ENCODE results near the gene ZNF771.
"Not testable (repeated sequence)": the region's sequence is repeated elsewhere in the genome, so short reads cannot be mapped to it uniquely, and the experiment has no call there.

The ZNF771 gene

DNA sequence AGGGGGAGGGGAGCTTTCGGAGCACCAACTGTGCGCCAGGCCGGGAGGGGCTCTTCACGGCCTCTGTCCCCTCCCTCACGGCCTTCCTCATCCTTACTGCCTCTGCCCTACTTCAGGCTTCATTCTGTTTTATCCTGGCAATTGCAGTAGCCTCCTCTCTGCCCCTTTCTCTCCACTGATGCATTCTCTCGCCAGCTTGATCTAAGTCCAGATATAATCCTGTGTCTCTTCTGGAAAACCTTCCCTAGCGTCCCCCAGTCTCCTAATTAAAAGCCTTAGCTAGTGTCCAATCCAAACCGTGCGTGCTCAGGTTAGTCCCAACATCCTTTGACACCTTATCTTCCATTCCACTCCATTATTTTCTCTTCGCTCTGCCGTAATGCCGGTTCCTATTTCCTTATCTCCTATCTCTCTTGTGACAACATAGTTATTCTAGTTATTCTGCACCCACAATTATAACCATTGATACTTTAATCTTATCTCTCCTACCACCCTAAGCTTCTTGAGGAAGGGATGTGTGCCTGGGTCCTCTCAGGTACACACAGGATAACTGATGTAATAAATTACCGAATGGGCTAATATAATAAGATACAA, 11.3 kb upstream of the ZNF771 start:
- Histone ChIP-seq H3K27ac (peak overlapping the region in 17 of 21 experiments; percentile 25 to 93 (median 80)), H3K4me3 (peak overlapping the region; percentile 55 to 87 (median 77))

DNA sequence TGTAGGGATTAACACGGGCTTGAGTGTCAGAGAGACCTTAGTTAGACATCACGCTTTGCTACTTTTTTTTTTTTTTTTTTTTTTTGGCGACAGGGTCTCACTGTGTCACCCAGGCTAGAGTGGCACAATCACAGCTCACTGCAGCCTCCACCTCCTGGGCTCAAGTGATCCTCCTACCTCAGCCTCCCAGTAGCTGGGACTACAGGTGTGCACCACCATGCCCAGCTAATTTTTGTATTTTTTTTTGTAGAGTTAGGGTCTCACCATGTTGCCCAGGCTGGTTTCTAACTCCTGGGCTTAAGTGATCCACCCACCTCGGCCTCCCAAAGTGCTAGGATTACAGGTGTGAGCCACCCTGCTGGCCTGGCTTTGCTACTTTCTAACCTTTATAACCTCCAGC, 10.8 kb upstream of the ZNF771 start:
- not testable (repeated sequence) for H3K4me3 ChIP-seq
- H3K27ac ChIP-seq: peak overlapping the region in 1 of 21 experiments; percentile 75

DNA sequence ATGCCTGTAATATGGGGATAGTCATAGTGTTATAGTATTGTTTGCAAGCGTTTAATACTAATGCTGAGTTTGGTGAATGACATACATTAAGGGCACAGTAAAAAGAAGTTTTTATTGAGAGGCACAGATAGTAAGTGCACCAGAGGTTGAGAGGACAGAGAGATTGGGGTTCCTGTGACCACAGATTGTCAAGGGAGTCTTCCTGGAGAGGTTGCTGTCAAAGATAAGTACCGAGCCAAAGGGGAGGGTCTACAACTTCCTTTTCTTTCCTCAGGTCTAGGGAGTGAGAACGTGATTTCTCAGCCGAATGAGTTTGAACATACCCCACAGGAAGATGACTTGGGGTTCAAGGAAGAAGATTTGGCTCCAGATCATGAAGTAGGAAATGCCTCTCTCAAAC, 10.3 kb upstream of the ZNF771 start:
- Histone ChIP-seq H3K27ac (no peak overlapping the region), H3K4me3 (no peak overlapping the region)

DNA sequence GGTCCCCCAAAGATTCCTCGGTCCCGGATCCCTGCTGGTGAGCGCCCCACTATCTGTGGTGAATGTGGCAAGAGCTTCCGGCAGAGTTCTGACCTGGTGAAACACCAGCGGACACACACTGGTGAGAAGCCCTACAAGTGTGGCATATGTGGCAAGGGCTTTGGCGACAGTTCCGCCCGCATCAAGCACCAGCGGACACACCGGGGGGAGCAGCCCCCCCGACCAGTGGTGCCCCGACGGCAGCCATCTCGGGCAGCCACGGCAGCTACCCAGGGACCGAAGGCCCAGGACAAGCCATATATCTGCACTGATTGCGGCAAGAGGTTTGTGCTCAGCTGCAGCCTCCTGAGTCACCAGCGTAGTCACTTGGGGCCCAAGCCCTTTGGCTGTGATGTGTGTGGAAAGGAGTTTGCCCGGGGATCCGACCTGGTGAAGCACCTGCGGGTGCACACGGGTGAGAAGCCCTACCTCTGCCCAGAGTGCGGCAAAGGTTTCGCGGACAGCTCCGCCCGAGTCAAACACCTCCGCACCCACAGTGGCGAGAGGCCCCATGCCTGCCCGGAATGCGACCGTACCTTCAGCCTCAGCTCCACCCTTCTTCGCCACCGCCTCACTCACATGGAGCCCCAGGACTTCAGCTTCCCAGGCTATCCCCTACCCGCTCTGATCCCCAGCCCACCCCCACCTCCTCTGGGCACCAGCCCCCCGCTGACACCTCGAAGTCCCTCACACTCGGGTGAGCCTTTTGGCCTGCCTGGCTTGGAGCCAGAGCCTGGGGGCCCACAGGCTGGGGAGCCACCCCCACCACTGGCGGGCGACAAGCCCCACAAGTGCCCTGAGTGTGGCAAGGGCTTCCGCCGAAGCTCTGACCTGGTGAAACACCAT, 9.4 kb upstream of the ZNF771 start:
- H3K27ac ChIP-seq: no peak overlapping the region
- H3K4me3 ChIP-seq: no peak overlapping the region

DNA sequence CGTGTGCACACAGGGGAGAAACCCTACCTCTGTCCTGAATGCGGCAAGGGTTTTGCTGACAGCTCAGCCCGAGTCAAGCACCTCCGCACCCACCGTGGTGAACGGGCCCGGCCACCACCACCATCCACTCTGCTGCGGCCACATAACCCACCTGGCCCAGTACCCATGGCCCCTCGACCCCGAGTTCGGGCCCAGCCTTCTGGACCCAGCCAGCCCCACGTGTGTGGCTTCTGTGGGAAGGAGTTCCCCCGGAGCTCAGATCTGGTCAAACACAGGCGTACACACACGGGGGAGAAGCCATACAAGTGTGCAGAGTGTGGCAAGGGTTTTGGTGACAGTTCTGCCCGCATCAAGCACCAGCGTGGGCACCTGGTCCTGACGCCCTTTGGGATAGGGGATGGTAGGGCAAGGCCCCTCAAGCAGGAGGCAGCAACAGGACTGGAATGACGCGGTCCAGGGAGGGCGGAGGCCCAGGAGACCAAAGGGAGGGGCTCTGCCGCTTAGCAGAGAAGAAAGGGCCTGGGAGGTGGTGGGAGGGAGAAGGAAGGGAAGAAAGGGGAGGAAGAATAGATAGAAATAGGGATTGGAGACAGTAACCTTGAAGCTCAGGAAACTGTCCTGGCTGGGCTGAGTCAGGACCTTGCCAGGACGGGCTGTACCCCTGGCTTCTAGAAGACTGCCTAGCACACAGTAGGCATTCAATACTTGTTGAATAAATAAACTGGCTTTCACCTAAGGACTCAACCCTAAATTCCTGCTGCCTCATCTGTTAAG, 8.6 kb upstream of the ZNF771 start:
- Histone ChIP-seq H3K27ac (peak overlapping the region in 7 of 21 experiments; percentile 19 to 94 (median 83)), H3K4me3 (no peak overlapping the region)

DNA sequence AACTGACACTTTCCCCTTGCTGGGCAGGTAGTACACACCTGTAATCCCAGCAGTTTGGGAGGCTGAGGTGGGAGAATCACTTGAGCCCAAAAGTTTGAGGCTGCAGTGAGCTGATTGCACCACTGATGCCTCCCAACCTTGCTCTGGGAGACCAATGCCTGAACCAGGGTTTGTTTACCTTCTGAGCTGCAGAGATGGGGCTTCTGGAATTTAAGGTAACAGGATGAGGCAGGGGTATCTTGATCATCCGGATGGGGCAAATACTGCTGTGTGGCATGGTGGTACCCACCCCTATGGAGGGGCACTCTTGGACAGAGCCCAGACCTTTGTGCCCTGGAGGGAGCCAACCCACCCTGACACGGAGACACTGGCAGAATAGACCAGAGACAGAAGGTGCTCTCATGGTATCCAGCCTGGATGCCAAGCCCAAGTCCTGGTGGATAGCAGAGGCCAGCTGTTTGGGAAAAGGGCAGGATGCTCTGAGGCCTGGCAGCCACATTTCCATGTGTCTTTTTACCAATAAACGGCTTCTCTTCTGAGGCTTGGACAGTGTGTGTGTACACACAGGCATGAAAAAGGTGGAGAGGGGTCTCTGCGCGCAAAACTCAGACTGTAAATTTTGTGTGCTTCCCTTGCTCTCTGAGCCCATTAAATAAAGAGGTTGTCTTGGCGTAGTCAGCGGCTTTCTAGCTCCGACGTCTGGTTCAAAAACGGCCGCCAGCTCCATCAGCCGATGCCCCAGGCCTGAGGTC, 7.8 kb upstream of the ZNF771 start:
- peak overlapping the region in 20 of 21 experiments; percentile 67 to 94 (median 84) for H3K27ac ChIP-seq
- peak overlapping the region; percentile 45 to 71 (median 63) for H3K4me3 ChIP-seq

DNA sequence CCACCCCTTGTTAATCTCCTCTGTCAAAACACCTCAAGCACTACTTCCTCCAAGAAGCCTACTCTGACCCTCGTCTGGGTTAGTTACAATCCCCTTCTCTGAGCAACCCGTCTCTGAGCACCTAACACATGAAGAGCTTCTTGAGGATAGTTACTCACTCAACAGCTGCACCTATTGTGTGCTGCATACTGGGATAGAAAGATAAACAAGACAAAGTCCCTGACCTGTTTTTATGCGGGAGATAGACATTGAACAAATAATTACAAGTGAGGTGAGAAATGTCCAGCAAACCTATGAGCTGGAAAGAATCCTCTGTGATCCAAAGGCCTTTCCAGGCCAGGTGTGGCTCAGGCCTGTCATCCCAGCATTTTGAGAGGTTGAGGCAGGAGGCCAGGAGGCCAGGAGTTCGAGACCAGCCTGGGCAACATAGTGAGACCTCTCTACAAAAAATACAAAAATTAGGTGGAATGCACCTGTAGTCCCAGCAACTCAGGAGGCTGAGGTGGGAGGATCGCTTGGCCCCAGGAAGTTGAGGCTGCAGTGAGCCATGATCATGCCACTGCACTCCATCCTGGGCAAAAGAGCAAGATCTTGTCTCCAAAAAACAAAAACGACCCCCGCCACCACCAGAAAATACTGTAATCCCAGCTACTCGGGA, 5.5 kb upstream of the ZNF771 start:
- no peak overlapping the region for H3K27ac ChIP-seq
- H3K4me3 ChIP-seq: no peak overlapping the region

DNA sequence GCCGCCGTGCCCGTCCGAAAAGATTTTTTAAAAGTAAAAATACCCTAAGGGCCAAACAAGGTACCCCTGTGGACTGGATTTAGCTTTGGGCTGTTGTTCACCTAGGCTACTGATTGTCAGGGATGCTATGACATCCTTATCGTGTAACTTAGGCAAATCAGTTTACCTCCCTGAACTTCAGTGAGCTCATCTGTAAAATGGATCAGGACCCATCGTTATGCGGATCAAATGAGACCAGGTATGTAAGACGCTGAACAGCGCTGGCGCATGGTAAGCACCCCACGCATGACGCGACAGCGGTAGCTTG, 658 bp upstream of the ZNF771 start:
- peak overlapping the region; percentile 50 to 76 (median 68) for H3K4me3 ChIP-seq
- H3K27ac ChIP-seq: peak overlapping the region in 17 of 21 experiments; percentile 46 to 90 (median 82)

DNA sequence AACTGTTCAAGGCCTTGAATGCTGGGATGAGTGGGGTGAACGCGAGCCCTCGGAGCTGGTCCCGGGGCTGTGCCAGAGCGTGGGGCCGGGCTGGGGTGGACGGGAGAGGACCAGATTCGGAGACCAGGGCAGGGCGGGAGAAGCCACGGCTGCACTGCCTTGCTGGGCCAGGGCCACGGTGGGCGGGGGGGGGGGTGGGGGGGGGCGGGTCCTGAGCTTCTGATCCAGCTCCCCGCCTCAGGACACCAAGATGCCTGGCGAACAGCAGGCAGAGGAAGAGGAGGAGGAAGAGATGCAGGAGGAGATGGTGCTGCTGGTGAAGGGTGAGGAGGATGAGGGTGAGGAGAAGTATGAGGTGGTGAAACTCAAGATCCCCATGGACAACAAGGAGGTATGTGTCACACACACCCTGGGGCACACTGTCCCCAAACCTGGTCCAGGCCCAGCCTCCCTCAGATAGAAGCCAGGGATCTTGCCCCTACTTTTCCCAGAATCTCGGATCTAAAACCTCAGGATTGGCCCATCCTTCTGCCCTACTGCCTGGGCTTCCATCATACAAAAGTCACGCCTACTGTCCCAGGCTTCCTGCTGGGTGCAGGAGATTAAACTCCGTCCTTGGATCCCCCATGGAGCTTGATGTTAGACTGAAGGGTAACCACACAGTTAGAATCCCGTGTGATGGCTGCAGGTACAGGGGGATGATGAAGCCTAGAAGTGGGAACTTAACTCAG, 563 bp downstream of the ZNF771 start:
- peak overlapping the region; percentile 9 to 90 (median 79) for H3K27ac ChIP-seq
- peak overlapping the region; percentile 50 to 76 (median 68) for H3K4me3 ChIP-seq

DNA sequence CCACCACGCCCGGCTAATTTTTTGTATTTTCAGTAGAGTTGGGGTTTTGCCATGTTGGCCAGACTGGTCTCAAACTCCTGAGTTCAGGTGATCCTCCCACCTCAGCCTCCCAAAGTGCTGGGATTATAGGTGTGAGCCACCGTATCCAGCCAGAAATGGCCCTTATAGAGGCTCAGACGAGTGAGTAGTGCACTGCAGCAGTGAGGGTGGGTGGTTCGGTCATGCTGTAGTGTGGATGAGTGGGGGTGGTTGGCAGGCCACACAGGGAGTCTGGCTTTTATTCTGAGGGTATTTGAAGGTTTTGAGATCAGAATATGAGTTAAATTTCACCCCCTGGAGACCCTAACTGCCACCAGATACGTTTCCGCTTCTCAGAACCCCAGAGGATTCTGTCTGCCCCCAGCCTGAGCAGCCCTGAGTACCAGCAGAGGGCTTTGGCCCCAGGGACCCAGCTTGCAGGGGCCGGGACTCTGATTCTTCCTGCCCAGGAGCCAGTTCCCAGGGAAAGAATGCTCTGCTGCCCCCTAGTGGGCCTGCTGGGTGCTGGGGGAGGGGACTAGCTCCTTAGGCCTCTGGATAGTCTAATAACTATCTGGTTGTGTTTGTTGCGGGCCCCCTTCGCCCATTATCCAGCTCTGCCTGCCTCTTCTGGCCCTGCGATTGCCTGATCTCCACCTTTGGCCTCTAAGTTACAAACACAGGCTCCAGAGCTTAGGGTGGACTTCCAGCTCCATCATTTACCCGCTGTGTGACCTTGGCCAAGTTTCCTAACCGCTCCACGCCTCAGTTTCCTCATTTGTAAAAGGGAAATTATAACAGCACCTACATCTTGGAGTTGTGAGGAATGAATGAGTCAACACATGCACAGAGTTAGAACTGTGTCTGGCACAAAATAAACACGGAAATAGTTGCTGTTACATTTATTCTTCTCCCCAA, 2.0 kb downstream of the ZNF771 start:
- Histone ChIP-seq H3K27ac (peak overlapping the region in 2 of 21 experiments; percentile 43 to 48), H3K4me3 (no peak overlapping the region)

DNA sequence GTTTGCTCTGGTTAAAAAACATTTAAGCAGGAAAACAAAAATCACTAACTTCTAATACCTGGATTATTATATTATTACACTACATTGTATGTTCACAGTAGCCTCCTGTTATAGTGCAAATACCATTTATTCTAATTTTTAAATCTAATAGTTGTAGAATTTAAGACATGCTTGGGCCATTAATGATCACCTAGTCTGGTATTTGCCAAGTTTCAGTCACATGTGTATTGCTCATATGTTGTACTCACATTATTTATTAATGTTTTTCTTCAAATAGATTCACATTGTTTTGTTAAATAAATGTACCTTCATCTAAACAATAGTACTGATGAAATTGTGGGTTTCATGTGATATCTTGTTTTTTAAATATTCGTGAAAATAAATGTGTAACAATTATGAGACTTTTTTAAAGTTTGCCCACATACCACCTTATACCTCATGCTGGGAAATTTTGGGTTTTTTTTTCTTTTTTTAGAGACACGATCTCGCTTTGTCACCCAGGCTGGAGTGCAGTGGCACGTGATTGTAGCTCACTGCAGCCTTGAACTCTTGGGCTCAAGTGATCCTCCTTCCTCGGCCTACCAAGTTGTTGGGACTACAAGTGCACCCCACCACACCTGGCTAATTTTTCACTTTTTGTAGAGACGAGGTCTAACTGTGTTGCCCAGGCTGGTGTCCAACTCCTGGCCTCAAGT, 5.9 kb downstream of the ZNF771 start:
- Histone ChIP-seq H3K4me3 (no peak overlapping the region), H3K27ac (no peak overlapping the region)

DNA sequence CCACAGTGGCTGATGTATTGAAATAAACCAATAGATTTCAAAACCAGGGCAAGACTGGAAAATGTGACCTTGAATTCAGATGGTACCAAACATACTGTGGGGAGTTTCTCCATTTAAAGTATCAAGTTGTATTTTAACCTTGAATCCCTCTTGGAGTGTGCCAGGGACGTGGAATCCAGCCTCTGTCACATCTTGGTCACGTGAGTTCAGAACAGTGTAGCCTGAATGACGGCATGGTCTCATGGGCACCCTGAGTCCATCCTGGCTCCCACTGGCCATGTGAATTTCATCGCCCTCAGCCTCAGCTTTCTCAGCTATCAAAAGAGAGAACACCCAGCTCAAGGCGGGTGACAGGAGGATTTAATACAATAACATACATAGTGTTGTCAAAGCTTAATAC, 6.8 kb downstream of the ZNF771 start:
- H3K27ac ChIP-seq: no peak overlapping the region
- H3K4me3 ChIP-seq: no peak overlapping the region

DNA sequence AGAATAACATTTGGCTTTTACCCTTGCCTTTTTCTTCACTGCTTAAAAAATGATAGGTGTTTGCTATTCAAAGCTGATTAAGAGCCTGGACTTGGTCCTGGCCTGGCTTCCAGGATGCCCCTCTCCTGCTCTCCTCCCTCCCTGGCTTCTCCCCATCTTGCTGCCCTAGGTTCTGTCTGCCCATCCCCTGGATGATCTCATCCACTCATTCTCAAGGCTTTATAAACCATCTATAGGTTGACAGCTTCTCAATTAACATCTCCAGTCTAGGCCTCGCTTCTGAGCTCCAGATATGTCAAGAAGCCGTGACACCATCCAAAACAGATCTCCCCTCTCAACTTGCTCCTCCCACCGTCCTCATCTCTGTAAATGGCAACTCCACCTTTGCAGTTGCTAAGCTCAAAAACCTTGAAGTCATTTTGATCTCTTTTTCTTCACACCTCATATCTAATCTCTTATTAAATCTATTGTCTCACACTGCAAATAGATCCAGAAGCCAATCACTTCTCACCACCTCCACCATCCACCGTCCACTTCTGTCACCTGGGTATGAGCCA, 8.7 kb downstream of the ZNF771 start:
- Histone ChIP-seq H3K27ac (no peak overlapping the region), H3K4me3 (no peak overlapping the region)

DNA sequence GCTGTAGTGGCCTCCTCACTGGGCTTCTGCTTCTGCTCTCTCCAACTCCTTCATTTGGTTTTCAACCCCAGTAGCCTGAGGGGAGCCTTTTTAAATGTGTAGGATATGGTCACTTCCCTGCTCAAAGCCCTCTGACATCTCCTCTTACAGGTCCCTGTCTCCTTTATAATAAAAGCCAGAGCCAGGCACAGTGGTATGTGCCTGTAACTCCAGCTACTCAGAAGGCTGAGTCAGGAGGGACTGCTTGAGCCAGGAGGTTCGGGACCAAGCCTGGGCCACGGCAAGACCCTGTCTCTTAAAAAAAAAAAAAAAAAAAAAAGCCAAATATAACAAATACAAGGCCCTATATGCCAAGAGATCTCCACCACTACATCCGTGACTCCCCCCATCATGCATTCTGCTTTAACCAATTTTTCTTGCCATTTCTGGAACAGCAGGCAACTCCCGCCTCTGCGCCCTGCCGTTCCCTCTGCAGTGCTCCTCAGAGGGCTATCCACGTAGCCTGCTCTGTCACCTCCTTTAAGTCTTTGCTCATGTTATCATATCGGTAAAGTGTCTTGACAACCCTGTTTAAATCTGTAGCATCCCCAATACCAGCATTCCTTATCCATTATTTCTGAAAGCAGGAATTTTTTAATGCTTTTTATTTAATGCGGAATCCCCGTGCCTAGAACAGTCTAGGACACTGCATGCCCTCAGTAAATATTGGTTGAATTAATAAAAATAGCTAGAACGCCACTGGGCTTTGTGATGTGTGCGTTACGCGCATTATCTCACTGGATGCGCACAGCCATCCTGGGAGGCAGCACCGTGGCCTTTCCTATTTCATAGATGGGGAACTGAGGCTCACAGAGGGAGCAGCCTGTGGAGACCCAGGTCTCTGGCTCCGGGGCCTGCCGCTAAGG, 9.5 kb downstream of the ZNF771 start:
- Histone ChIP-seq H3K4me3 (peak overlapping the region; percentile 33 to 73 (median 57)), H3K27ac (peak overlapping the region in 17 of 21 experiments; percentile 40 to 91 (median 80))

DNA sequence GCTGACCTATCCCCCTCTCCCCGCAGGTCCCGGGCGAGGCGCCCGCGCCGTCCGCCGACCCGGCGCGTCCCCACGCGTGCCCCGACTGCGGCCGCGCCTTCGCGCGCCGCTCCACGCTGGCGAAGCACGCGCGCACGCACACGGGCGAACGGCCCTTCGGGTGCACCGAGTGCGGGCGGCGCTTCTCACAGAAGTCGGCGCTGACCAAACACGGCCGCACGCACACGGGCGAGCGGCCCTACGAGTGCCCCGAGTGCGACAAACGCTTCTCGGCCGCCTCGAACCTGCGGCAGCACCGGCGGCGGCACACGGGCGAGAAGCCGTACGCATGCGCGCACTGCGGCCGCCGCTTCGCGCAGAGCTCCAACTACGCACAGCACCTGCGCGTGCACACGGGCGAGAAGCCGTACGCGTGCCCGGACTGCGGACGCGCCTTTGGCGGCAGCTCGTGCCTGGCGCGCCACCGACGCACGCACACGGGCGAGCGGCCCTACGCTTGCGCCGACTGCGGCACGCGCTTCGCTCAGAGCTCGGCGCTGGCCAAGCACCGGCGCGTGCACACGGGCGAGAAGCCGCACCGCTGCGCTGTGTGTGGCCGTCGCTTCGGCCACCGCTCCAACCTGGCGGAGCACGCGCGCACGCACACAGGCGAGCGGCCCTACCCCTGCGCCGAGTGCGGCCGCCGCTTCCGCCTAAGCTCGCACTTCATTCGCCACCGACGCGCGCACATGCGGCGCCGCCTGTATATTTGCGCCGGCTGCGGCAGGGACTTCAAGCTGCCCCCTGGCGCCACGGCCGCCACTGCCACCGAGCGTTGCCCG, 10.3 kb downstream of the ZNF771 start:
- peak overlapping the region; percentile 33 to 73 (median 57) for H3K4me3 ChIP-seq
- H3K27ac ChIP-seq: peak overlapping the region in 20 of 21 experiments; percentile 40 to 91 (median 80)
